Cardiac muscle cell (in vitro differentiated cells and primary cell): ENCODE measurements around the gene CKS1B. TPM values are rescaled to one million over a fixed set of nuclear protein-coding genes. Genes with fewer than 3 reads are reported as not detected.

Experiments
- DNase-seq, 2 donors: peaks; one replicate each; pipeline versions ENCODE4 v3.0.0 to v3.0.0-alpha.2; 2010 to 2017; ENCODE audit warnings: low read depth in 1 of 2, low spot score in 1 of 2
- H3K27ac ChIP-seq: fragments of 200-600 bp; sonication (generic); 2 replicates; pipeline ENCODE4 v1.5.1; 2016
- H3K27me3 ChIP-seq: fragments of 200-600 bp; sonication (generic); 2 replicates; pipeline ENCODE4 v1.6.0; 2016; ENCODE audit warnings: control low read depth
- H3K36me3 ChIP-seq: fragments of 200-600 bp; sonication (generic); 2 replicates; pipeline ENCODE4 v1.5.1; 2016; ENCODE audit warnings: control low read depth
- H3K4me1 ChIP-seq: fragments of 200-600 bp; sonication (generic); 2 replicates; pipeline ENCODE4 v1.8.1; 2017; ENCODE audit warnings: low read depth, mild to moderate bottlenecking, mixed run types
- H3K4me3 ChIP-seq: fragments of 200-600 bp; sonication (generic); 2 replicates; pipeline ENCODE4 v1.5.1; 2016; ENCODE audit warnings: mild to moderate bottlenecking
- H3K9me3 ChIP-seq: fragments of 200-600 bp; sonication (generic); 2 replicates; pipeline ENCODE4 v1.5.1; 2017; ENCODE audit warnings: low read depth, mild to moderate bottlenecking, control low read depth
- CTCF ChIP-seq: IDR thresholded peaks from 2 replicates; pipeline ENCODE4 v1.5.1; 2012; ENCODE audit warnings: low read depth, mild to moderate bottlenecking, low read length
- polyA plus RNA-seq: library from polyadenylated mRNA; unstranded; fragments of >200 nt; fragmentation: Nextera tagmentation; extraction: Ambion mirVana; gene quantifications from 2 replicates; pipeline ENCODE4 v1.2.1, GENCODE V29; 2016
- total RNA-seq: library from RNA; depleted of rRNA; stranded (reverse); fragments of >200 nt; gene quantifications from 2 replicates; pipeline ENCODE4 v1.2.3, GENCODE V29; 2016

Gene CKS1B
- total and polyA plus RNA-seq, 2 experiments from 2014 or later, result 96.5 to 157 TPM

GRCh38 chr1:154944401-154945159 lies 29.9 kb upstream of the CKS1B start:
- Histone ChIP-seq H3K9me3 (no peaks in the 10 kb centered on the region), H3K27ac (peak overlapping the region; percentile 64), H3K4me1 (peaks cover 18% of the 10 kb centered on the region), H3K4me3 (no peak overlapping the region), H3K36me3 (peaks cover 3% of the 10 kb centered on the region), H3K27me3 (no peaks in the 10 kb centered on the region)
- no peak for TF ChIP-seq CTCF
- DNase-seq, result no peak

GRCh38 chr1:154945160-154945961 lies 29.1 kb upstream of the CKS1B start:
- peak overlapping the region; percentile 64 for H3K27ac ChIP-seq
- H3K9me3 ChIP-seq, result no peaks in the 10 kb centered on the region
- DNase-seq, result no peak
- peaks cover 18% of the 10 kb centered on the region for H3K4me1 ChIP-seq
- H3K36me3 ChIP-seq, result peaks cover 3% of the 10 kb centered on the region
- no peaks in the 10 kb centered on the region for H3K27me3 ChIP-seq
- no peak for TF ChIP-seq CTCF
- H3K4me3 ChIP-seq, result no peak overlapping the region

GRCh38 chr1:154945962-154946850 lies 28.3 kb upstream of the CKS1B start:
- no peak for DNase-seq
- no peak overlapping the region for H3K4me3 ChIP-seq
- TF ChIP-seq CTCF, result no peak
- H3K27ac ChIP-seq, result peak overlapping the region; percentile 64
- H3K4me1 ChIP-seq, result peaks cover 12% of the 10 kb centered on the region
- peaks cover 8% of the 10 kb centered on the region for H3K36me3 ChIP-seq
- H3K27me3 ChIP-seq, result no peaks in the 10 kb centered on the region
- no peaks in the 10 kb centered on the region for H3K9me3 ChIP-seq

GRCh38 chr1:154948079-154948478 lies 26.4 kb upstream of the CKS1B start:
- Histone ChIP-seq H3K36me3 (peaks cover 8% of the 10 kb centered on the region), H3K4me1 (peaks cover 26% of the 10 kb centered on the region), H3K27ac (no peak overlapping the region), H3K4me3 (no peak overlapping the region), H3K27me3 (no peaks in the 10 kb centered on the region), H3K9me3 (no peaks in the 10 kb centered on the region)
- TF ChIP-seq CTCF, result no peak
- no peak for DNase-seq
